Naive thymus-derived CD8-positive, alpha-beta T cell (primary cell): ENCODE results near the gene AGAP1. TPM values are rescaled to one million over a fixed set of nuclear protein-coding genes. Genes with fewer than 3 reads are reported as not detected.

Source experiments
- ATAC-seq, 2 donors: fragments of 150-1000 bp; cut with Tn5 transposase in 1 of 2; sonication (Bioruptor Pico), chemical (Tn5 transposase) in 1 of 2; 1 replicate in 1 of 2; 2 replicates in 1 of 2; pipeline ENCODE4 v1.10.0; 2021; ENCODE audit warnings: mild to moderate bottlenecking in 2 of 2, moderate library complexity in 2 of 2
- POLR2A ChIA-PET: fragments of 350-600 bp; sonication (Branson Sonifier 250); formaldehyde crosslinking; loops from one replicate; lab custom pipeline; 2021; ENCODE audit warnings: antibody characterized with exemption; lab: Charles Lee
- DNase-seq, 10 donors: peaks; one replicate each; pipeline versions ENCODE4 v3.0.0 to v3.0.0-alpha.2; 2020 to 2022
- H3K27ac Mint-ChIP-seq, 10 donors: one replicate each; pipeline ENCODE4 v1.8.0; 2020 to 2022; ENCODE audit warnings: mild to moderate bottlenecking in 10 of 10, mixed read lengths in 10 of 10, moderate library complexity in 4 of 10, inconsistent platforms in 1 of 10
- H3K27me3 Mint-ChIP-seq, 5 donors: one replicate each; pipeline ENCODE4 v1.8.0; 2021 to 2022; ENCODE audit warnings: mixed read lengths in 5 of 5
- H3K36me3 Mint-ChIP-seq, 3 donors: one replicate each; pipeline ENCODE4 v1.8.0; 2020 to 2022; ENCODE audit warnings: mixed read lengths in 3 of 3, mild to moderate bottlenecking in 2 of 3, inconsistent platforms in 1 of 3
- H3K4me1 Mint-ChIP-seq, 4 donors: one replicate each; pipeline ENCODE4 v1.8.0; 2021 to 2022; ENCODE audit warnings: mixed read lengths in 4 of 4
- H3K4me3 Mint-ChIP-seq, 10 donors: one replicate each; pipeline ENCODE4 v1.8.0; 2020 to 2022; ENCODE audit warnings: mild to moderate bottlenecking in 10 of 10, mixed read lengths in 10 of 10, moderate library complexity in 6 of 10, inconsistent platforms in 1 of 10
- H3K9me3 Mint-ChIP-seq, 9 donors: one replicate each; pipeline ENCODE4 v1.8.0; 2020 to 2022; ENCODE audit warnings: mixed read lengths in 9 of 9, mild to moderate bottlenecking in 3 of 9, inconsistent platforms in 1 of 9, moderate library complexity in 1 of 9
- polyA plus RNA-seq, 3 donors: library from polyadenylated mRNA; unstranded; fragments of 300-500 nt; fragmentation: Illumina TruSeq; gene quantifications; one replicate each; pipeline ENCODE4 v1.2.3, GENCODE V29; 2021
- total RNA-seq, 8 experiments: library from RNA in 2 of 8; stranded (reverse) in 2 of 8; gene quantifications; one replicate each; pipeline ENCODE4 v1.2.3 and lab custom pipeline; 2021 to 2026

Gene AGAP1
- total and polyA plus RNA-seq, 5 experiments from 2014 or later, result 0.03 to 0.52 (median 0.29) TPM; not detected in 1

DNA sequence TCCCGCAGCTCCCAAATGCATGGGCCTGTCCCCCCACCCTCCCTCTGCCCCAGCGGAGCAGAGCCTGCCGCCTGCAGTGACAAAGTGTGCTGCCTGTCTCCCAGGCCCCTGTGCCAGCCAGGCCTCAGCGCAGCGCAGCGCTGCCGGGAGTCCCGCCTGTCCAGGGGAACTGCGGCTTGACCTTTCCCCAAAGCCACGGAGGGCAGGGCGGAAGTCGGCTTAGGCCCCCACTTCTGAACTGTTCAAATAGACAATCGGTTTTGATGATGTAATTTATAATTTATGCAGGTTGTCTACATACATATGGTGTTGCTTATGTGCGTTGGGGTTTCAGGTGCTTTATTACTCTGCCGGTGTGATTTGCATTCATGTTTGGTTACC, 667.2 kb downstream of the AGAP1 start:
- H3K36me3 Mint-ChIP-seq, result peaks cover 0 to 2% (median 0%) of the 10 kb centered on the region in 3 donors
- ATAC-seq, result no peak
- no peak overlapping the region for H3K27ac Mint-ChIP-seq
- peaks cover 0 to 2% (median 0%) of the 10 kb centered on the region in 9 donors for H3K9me3 Mint-ChIP-seq
- DNase-seq, result no peak
- no peak overlapping the region for H3K4me3 Mint-ChIP-seq
- H3K4me1 Mint-ChIP-seq, result peaks cover 2 to 8% (median 7%) of the 10 kb centered on the region in 4 donors
- POLR2A ChIA-PET, result no interaction called here
- H3K27me3 Mint-ChIP-seq, result peaks cover 27 to 75% (median 54%) of the 10 kb centered on the region in 5 donors

DNA sequence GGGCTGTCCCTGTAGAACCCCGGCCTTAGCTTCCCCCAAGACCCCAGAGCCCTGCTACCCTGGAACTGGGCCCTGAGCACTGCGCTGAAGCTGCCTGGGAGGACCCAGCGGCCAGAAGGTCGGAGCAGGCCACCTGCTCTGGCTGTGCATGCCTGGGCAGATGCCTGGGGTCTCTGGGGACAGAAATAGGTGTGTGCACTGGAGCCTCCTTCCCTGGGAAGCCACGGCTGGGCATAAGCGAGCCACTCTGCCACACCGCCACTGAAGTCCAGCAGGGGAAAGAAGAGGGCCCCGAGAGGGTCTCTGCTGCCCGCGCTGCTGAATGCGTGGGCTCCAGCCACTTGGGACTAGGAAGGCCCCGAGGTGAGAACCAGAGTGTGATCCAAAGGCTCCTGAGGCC, 667.7 kb downstream of the AGAP1 start:
- no peak for DNase-seq
- Mint-ChIP-seq H3K4me3 (no peak overlapping the region), H3K36me3 (peaks cover 0 to 2% (median 0%) of the 10 kb centered on the region in 3 donors), H3K27ac (no peak overlapping the region), H3K9me3 (peaks cover 0 to under 1% (median 0%) of the 10 kb centered on the region in 9 donors), H3K27me3 (peaks cover 31 to 76% (median 57%) of the 10 kb centered on the region in 5 donors), H3K4me1 (peaks cover 6 to 13% (median 11%) of the 10 kb centered on the region in 4 donors)
- POLR2A ChIA-PET, result no interaction called here
- no peak for ATAC-seq

DNA sequence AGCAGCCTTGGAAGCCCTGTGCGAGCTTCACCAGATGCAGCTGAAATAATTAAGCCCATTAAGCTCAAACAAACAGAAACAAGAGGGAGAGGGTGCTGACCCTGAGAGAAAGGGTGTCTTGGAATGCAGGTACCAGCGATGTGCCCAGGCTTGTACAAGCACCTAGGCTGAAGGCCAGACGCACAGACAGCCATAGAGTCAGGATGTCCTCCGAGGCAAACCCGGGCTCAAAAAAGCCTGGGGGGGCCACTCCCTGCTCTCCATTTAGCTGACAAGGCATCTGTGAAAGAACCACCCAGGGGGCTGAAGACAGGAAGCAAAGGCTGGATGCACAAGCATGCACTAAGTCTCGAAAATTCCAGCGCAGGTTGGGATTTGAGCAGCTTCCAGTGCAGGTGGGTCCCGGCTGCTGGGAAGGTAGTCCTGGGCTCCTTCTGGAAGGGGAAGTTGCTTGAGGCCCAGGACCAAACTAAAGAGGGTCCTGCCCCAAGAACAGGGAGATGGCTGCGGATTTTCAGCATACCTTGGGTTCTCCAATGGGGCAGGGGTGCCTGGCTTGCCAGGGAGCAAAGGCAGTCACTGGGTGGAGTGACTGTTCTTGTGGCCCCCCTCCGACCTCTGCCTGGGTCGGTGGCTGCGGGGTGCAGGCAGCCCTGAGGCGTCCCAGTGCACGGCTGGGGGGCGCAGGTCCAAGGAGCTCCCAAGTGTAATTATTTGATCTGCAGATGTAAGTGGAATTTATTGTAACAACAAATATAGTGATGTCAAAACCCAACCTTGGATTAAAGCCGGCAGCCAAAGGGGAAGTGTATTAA, 668.4 kb downstream of the AGAP1 start:
- Mint-ChIP-seq H3K27me3 (peaks cover 32 to 73% (median 56%) of the 10 kb centered on the region in 5 donors), H3K4me3 (peak overlapping the region in 2 of 10 donors; percentile 11 to 18), H3K4me1 (peaks cover 6 to 17% (median 14%) of the 10 kb centered on the region in 4 donors), H3K9me3 (no peaks in the 10 kb centered on the region), H3K36me3 (peaks cover 0 to 2% (median 0%) of the 10 kb centered on the region in 3 donors), H3K27ac (no peak overlapping the region)
- ATAC-seq, result no peak
- DNase-seq, result no peak
- POLR2A ChIA-PET, result no interaction called here

DNA sequence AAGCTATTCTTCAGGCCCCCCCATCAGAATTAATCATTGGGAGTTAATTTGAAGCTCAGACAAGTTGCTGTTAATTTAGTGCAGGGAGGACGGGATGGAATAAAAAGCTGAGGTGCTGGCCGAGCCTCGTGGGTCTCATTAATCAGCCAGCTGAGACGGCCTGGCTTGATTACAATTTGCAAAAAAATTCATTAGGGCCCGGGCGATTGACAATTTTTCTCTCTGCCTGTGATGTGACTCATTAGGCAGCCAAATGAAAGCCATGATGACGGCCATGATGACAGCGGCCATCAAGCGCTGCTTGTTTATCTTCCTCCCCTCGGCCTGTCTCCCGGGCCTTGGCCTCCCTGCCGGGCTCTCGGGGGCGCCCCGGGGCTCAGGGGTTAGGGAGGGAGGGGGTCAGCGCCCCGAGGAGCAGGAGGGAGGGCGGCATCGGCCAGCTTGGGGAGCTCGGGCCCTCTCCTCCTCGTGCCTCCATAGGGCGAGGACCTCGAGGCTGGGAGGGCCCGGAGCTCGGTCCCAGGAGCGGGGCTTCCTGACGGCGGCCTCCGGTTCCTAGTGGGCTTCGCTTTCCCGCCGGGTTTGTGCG, 669.1 kb downstream of the AGAP1 start:
- H3K4me3 Mint-ChIP-seq, result peak overlapping the region in 1 of 10 donors; percentile 18
- DNase-seq (no peak), ATAC-seq (no peak)
- no peaks in the 10 kb centered on the region for H3K9me3 Mint-ChIP-seq
- no peak overlapping the region for H3K27ac Mint-ChIP-seq
- H3K27me3 Mint-ChIP-seq, result peaks cover 24 to 66% (median 49%) of the 10 kb centered on the region in 5 donors
- peaks cover 0 to 2% (median 0%) of the 10 kb centered on the region in 3 donors for H3K36me3 Mint-ChIP-seq
- peaks cover 6 to 17% (median 14%) of the 10 kb centered on the region in 4 donors for H3K4me1 Mint-ChIP-seq
- POLR2A ChIA-PET, result no interaction called here

DNA sequence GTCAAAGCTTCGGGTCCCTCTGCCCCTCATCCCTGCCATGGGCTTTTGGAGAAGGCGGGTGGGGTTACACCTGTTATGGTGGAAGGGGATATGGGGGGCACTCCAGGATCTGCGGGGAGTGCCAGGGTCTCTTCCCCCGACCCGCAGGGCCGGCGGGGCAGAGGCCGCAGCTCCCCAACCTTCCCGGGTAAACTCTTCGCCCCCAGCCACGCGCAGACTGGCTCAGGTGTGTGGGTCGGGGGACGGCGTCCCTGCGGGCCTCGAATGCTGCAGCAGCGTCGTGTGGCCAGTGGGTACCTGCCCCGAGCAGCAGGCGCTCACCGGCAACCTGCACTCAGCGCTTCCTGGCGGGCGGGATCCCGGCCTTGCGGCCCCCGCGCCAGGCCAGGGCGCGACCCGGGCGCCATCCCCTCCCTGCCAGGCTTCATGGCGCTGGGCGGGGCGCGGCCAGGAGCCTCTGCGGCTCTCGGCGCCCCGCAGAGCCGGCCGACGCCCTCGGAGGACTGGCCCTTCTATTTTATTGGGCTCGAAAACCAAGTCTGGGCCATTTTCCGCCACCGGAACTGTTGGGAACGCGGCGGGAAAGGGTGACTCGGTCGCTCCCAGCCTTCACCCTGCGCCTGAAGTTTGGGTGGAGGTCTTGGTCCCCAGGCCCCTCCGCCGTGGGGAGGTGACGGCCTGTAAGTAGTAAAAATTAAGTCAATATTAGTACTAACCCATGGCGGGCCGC, 669.8 kb downstream of the AGAP1 start:
- Mint-ChIP-seq H3K4me1 (peaks cover 6 to 17% (median 14%) of the 10 kb centered on the region in 4 donors), H3K27ac (no peak overlapping the region), H3K36me3 (peaks cover 0 to 2% (median 0%) of the 10 kb centered on the region in 3 donors), H3K27me3 (peaks cover 20 to 59% (median 43%) of the 10 kb centered on the region in 5 donors), H3K4me3 (no peak overlapping the region), H3K9me3 (no peaks in the 10 kb centered on the region)
- DNase-seq (no peak), ATAC-seq (no peak)
- POLR2A ChIA-PET, result no interaction called here

DNA sequence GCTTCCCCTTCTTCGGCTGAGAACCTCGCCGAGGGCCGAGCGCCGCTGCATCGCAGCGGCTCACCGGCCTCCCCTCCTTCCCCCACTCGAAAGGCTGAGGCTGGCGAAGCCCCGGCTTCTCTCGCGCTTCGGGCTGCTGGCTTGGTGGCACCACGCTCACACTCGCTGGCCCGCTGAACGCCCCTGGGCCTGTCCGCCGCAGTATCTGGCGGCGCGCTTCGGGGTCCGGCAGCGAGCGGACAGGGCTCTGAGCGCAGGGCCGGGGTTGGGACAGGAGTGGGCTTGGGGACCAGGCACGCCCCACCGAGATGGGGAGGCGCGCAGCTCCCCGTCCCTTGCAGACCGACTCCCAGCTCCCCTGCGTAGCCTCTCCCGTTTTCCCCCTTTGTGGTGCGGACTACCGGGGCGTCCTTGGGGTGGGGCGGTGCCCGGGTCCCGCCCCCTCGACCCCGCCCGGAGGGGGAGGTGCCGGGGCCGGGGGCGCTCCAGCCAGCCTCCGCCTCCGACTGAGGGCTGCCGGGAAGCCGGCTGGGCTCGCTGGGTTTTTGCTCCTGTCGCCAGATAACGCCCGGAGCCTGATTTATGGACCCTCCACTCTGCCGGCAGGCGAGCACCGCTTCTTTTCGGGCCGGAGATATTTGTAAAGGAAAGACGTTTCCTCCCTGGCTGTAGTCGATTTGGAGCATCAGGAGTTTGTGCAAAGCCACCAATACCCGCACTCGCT, 670.5 kb downstream of the AGAP1 start:
- Mint-ChIP-seq H3K4me1 (peaks cover 6 to 20% (median 14%) of the 10 kb centered on the region in 4 donors), H3K27ac (peak overlapping the region in 1 of 10 donors; percentile 53), H3K36me3 (peaks cover 0 to 2% (median 0%) of the 10 kb centered on the region in 3 donors), H3K27me3 (peaks cover 21 to 57% (median 40%) of the 10 kb centered on the region in 5 donors), H3K9me3 (no peaks in the 10 kb centered on the region), H3K4me3 (peak overlapping the region in 6 of 10 donors; percentile 30 to 69 (median 49))
- POLR2A ChIA-PET, result no interaction called here
- ATAC-seq (no peak), DNase-seq (no peak)

DNA sequence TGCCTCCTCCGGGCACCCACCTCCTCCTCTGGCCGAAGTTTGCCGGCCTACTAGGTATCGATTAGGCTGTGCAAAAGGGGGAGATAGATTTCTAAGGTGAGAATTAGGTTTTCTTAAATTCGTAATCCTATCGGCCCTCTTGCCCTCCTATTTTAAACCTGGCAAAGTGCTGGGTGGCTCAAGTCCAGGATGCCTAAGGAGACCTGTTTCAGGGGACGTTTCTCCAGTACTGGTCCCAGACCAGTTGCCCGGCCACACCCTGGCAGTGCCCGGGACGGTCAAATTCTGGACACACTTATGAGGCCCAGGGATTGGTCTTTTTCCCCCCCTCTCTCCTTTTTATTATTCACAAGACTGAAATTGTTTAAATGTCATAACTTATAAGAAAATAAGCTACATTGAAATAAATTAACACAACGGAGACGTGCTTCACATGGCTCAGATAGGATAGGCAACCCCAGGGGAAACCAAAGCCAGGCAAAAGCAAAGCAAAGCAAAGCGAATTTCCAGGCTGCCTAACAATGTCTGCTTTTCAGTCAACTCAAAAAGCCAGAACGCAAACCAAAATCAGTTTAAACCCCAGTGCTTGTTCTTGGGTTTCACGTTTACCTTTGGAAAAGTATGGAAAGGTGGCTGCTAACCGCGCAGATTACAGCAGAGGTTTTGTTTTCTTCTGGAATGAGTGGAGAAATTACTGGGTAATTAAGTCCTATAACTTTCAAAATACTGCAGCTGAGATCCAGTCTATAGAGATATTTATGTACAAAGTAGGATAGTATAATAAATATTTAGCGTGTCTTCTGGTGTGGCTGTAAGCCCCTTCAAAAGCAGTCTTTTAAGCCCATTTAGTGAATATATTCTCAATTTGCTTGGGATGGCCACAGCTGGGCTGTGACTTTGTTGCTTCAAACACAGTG, 671.3 kb downstream of the AGAP1 start:
- H3K9me3 Mint-ChIP-seq, result no peaks in the 10 kb centered on the region
- H3K27me3 Mint-ChIP-seq, result peaks cover 24 to 62% (median 48%) of the 10 kb centered on the region in 5 donors
- ATAC-seq, result no peak
- H3K4me1 Mint-ChIP-seq, result peaks cover 6 to 23% (median 14%) of the 10 kb centered on the region in 4 donors
- H3K27ac Mint-ChIP-seq, result peak overlapping the region in 1 of 10 donors; percentile 53
- peak overlapping the region in 6 of 10 donors; percentile 30 to 69 (median 49) for H3K4me3 Mint-ChIP-seq
- DNase-seq, result no peak
- POLR2A ChIA-PET, result no interaction called here
- H3K36me3 Mint-ChIP-seq, result peaks cover 0 to 2% (median 0%) of the 10 kb centered on the region in 3 donors

DNA sequence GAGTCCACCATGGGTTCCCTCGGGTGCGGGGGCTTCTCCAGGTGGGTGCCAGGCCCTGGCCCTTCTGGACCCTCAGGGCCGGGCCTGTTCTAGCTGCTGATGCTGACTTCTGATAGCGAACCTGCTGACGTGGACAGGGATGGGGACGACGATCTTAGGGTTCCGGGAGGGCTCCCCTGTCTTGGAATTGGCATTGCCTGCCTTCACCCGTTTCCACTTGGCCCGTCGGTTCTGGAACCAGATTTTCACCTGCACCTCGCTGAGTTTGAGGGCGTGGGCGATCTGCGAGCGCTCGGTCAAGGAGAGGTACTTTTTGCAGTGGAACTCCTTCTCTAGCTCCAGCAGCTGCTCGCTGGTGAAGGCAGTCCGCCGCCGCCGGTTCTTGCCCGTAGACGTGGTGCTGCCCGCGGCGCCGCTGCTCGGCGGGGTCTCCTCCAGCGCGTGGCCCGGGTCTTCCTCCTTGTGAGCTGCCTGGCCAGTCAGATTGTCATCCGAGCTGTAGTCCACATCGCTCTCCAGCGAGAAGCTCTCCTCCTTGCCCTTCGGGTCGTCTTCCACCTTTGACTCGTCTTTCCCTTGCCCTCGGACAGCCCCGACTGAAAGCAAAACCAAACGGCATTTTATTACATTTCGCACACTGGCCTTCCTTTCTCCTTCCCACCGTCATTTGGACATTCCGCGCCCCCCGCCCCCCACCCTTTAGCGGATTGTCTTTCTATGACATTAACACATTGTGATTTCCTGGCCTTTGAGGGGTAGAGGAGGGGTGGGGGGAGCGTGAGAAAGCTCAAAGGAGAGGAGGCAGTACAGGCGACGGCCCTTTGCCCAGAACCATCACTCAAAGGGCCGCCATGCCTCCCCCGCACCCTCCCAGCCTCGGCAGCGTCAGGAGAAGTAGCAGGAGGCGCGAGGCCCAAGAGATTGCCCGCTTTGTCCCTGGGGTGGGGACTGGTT, 672.3 kb downstream of the AGAP1 start:
- POLR2A ChIA-PET, result interaction anchor here (0.7 kb wide), 1 partner anchor 747 kb away, joined by 3 read pairs; no protein-coding TSS in a partner anchor
- Mint-ChIP-seq H3K9me3 (no peaks in the 10 kb centered on the region), H3K36me3 (peaks cover 0 to 2% (median 0%) of the 10 kb centered on the region in 3 donors), H3K27me3 (peaks cover 33 to 63% (median 49%) of the 10 kb centered on the region in 5 donors), H3K4me3 (peak overlapping the region; percentile 16 to 70 (median 52)), H3K27ac (no peak overlapping the region), H3K4me1 (peaks cover 6 to 26% (median 14%) of the 10 kb centered on the region in 4 donors)
- DNase-seq (no peak), ATAC-seq (no peak)

DNA sequence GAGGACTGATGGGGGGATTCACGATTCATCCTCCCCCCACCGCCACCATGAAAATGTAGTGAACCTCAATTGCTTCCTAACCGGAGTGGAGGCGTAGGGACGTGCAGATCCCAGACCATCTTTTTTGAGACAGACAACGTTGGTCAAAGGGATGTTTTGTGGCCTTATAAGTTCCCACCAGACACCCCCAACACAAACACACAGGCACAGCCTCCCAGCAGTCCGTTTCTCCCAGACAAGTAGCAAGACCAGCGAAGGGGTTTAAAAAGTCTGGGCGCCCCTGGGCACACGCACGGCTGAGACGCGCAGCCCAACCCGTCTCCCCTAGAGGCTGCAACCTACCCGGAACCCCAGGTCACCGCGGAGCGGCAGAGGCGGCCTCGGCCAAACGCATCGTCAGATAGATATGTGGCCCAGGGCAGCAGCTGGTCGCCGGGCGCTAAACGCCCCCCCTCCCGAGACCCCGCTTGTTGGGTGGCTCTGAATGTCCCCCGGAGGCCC, 673.0 kb downstream of the AGAP1 start:
- H3K27ac Mint-ChIP-seq, result no peak overlapping the region
- POLR2A ChIA-PET, result interaction anchor here (0.7 kb wide), 1 partner anchor 748 kb away, joined by 3 read pairs; no protein-coding TSS in a partner anchor
- ATAC-seq (no peak), DNase-seq (no peak)
- H3K4me1 Mint-ChIP-seq, result peaks cover 6 to 26% (median 15%) of the 10 kb centered on the region in 4 donors
- H3K27me3 Mint-ChIP-seq, result peaks cover 30 to 63% (median 47%) of the 10 kb centered on the region in 5 donors
- no peaks in the 10 kb centered on the region for H3K9me3 Mint-ChIP-seq
- peaks cover 0 to under 1% (median under 1%) of the 10 kb centered on the region in 3 donors for H3K36me3 Mint-ChIP-seq
- H3K4me3 Mint-ChIP-seq, result peak overlapping the region in 7 of 10 donors; percentile 24 to 70 (median 55)
